GM12873 (cell line): ENCODE results near the gene SLIT3.

Experiments used
- CTCF ChIP-seq: IDR thresholded peaks from 2 replicates; pipeline ENCODE4 v1.5.1; 2012; ENCODE audit warnings: low read depth, mild to moderate bottlenecking, moderate library complexity, low read length, control low read depth; ENCODE audit not compliant: insufficient read depth; ENCODE audit errors: missing control alignments

The SLIT3 gene

GRCh38 chr5:168669156-168669555, 631.8 kb downstream of the SLIT3 start:
- TF ChIP-seq CTCF, result no peak

DNA sequence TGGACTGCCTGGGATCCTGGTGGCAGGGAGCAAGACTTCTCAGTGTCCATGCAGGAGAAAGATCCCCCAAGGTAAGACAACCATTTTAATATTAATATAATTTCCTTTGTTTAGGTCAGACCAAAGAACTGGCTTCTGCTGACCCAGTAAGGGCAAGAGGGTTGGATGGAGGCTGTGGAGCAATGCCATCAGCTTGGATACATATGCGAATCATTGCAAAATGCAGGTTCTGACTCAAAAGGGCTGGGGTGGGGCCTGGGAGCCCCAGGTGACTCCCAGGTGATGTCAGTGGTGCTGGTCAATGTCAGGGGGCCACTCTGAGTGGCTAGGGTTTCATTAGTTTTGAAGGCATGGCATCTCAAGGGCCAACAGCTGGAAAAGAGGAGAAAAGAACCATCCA, 632.9 kb downstream of the SLIT3 start:
- TF ChIP-seq CTCF, result no peak

- TF ChIP-seq CTCF, result no peak
Observed at GRCh38 chr5:168667301-168667840, 633.6 kb downstream of the SLIT3 start.

DNA sequence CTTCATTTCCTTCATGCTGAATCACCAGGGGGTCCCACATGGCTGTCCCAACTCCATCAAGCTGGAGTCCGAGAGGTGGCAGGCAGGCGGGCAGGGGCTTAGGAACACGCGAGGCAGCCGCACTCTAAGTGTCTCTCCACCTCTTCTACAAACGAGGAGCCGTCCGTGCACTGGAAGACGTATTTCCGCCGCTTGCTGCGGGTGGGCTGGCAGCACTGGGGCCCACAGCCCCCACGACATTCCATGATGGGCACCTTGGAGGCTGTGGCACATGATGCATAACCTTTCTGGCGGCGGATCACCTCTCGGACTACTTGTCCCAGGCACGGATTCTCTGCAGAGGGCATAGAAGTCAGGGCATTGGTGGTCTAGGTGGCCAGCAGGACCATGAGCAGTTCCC, 634.6 kb downstream of the SLIT3 start:
- no peak for TF ChIP-seq CTCF

GRCh38 chr5:168663276-168664004, 637.5 kb downstream of the SLIT3 start:
- TF ChIP-seq CTCF, result no peak

- TF ChIP-seq CTCF, result no peak
Observed at GRCh38 chr5:168661593-168662485, 639.1 kb downstream of the SLIT3 start.

DNA sequence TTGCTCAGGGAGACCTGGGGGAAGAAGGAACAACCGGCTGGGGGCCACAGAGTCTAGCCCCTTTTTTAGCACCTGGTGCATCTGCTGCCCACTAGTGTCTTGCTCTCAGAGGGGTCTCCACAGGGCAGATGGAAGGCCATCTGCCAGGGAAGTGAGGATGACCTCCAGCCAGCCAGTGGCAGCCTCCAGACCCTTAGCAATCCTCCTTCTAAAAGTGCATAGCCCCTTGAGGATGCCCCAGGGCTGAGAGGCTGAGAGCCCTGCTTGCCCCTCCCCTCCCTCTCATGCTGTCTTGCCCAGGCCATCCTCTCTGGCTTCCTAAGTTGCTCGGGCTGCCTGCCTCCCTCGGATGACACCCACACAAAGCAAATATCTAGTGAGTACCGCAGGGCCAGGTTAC, 640.2 kb downstream of the SLIT3 start:
- TF ChIP-seq CTCF, result no peak
